NCI-H82 (cell line): ENCODE results near the gene SLC1A2.

ENCODE experiments used
- DNase-seq: peaks from one replicate; lab custom pipeline; 2025; lab: John Stamatoyannopoulos, UW

The SLC1A2 gene

GRCh38 chr11:35413598-35413997 lies 5.8 kb downstream of the SLC1A2 start:
- DNase-seq, result peak; percentile 75

GRCh38 chr11:35412285-35412684 lies 7.1 kb downstream of the SLC1A2 start:
- peak; percentile 68 for DNase-seq

- peak; percentile 44 for DNase-seq
Observed at GRCh38 chr11:35407041-35407440, 12.3 kb downstream of the SLC1A2 start.

GRCh38 chr11:35404388-35404775 lies 15.0 kb downstream of the SLC1A2 start:
- peak; percentile 70 for DNase-seq

- DNase-seq, result peak; percentile 62
Observed at GRCh38 chr11:35403765-35404387, 15.5 kb downstream of the SLC1A2 start.

GRCh38 chr11:35402751-35403660 lies 16.4 kb downstream of the SLC1A2 start:
- DNase-seq, result peak; percentile 77

- DNase-seq, result no peak
Observed at GRCh38 chr11:35398881-35399280, 20.5 kb downstream of the SLC1A2 start.

GRCh38 chr11:35394941-35395340 lies 24.4 kb downstream of the SLC1A2 start:
- DNase-seq, result no peak

- peak; percentile 72 for DNase-seq
Observed at GRCh38 chr11:35393098-35393497, 26.3 kb downstream of the SLC1A2 start.

GRCh38 chr11:35391922-35392688 lies 27.3 kb downstream of the SLC1A2 start:
- peak; percentile 70 for DNase-seq

- no peak for DNase-seq
Observed at GRCh38 chr11:35390737-35391682, 28.3 kb downstream of the SLC1A2 start.

GRCh38 chr11:35389897-35390465 lies 29.4 kb downstream of the SLC1A2 start:
- DNase-seq, result no peak

- no peak for DNase-seq
Observed at GRCh38 chr11:35389112-35389511, 30.2 kb downstream of the SLC1A2 start.

- no peak for DNase-seq
Observed at GRCh38 chr11:35388061-35388460, 31.3 kb downstream of the SLC1A2 start.

GRCh38 chr11:35387111-35387982 lies 32.0 kb downstream of the SLC1A2 start:
- DNase-seq, result no peak

GRCh38 chr11:35383953-35384352 lies 35.4 kb downstream of the SLC1A2 start:
- DNase-seq, result no peak

GRCh38 chr11:35381709-35382322 lies 37.5 kb downstream of the SLC1A2 start:
- DNase-seq, result no peak

- no peak for DNase-seq
Observed at GRCh38 chr11:35380603-35381002, 38.8 kb downstream of the SLC1A2 start.

GRCh38 chr11:35377262-35377661 lies 42.1 kb downstream of the SLC1A2 start:
- DNase-seq, result peak; percentile 63

GRCh38 chr11:35376613-35377012 lies 42.7 kb downstream of the SLC1A2 start:
- DNase-seq, result no peak
